SHP77 (cell line): ENCODE results near the gene DLX4.

Experiments used
- DNase-seq, 2 experiments: peaks; one replicate each; lab custom pipeline; 2025; lab: John Stamatoyannopoulos, UW

Gene DLX4

DNA sequence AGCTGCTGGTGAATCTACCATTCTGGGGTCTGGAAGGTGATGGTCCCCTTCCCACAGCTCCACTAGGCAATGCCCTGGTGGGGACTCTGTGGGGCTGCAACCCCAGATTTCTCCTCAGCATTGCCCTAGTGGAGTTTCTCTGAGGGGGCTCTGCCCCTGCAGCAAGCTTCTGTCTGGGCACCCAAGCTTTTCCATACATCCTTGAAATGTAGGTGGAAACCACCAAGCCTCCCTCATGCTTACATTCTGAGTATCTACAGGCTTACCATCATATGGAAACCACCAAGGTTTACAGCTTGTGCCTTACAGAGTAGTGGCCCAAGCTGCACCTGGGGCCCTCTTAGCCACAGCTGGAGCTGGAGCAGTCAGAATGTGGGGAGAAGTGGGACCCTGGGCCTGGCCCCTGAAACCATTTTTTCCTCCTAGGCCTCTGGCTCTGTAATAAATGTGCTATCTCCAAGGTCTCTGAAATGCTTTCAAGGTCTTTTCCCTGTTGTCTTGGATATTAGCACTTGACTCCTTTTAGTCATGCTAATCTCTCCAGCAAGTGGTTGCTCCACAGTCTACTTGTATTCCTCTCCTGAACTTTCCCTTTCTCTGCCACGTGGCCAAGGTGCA is 45.6 kb downstream of the DLX4 start:
- no peak for DNase-seq

- no peak for DNase-seq
Measured at GRCh38 chr17:50015146-50015545, 46.2 kb downstream of the DLX4 start.

GRCh38 chr17:50018909-50019308 is 49.9 kb downstream of the DLX4 start:
- DNase-seq, result no peak

GRCh38 chr17:50020841-50021599 is 52.0 kb downstream of the DLX4 start:
- DNase-seq, result no peak

GRCh38 chr17:50021681-50022370 is 52.8 kb downstream of the DLX4 start:
- no peak for DNase-seq

DNA sequence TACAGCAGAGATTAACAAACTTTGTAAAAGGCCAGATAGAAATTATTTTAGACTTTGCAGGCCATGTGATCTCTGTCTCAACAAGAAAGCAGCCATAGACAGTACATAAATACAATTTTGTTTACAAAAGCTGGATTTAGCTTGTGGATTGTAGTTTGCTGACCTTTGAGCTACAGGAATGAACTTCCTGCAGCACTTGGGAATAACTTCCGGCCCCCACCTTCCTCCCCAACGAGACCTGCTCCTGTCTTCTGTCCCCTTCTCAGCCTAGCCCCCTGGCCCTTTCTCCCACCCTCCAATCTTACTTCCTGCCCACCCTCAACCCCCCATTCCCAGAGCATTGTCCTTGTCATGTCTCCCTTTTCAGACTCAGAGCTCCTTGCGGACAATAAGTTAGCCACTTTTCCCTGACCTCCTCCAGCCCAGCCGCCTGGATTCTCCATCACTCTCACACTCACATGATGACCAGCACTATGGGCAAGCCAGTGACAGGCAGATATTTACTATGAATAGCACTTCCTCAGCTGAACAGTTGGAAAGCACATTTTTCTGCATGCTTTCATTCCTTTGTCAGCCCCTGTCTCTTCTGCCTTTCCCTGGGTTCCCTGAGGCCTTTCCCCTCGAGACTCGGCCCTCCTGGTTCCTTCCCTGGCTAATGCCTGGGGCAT is 53.6 kb downstream of the DLX4 start:
- DNase-seq, result no peak

DNA sequence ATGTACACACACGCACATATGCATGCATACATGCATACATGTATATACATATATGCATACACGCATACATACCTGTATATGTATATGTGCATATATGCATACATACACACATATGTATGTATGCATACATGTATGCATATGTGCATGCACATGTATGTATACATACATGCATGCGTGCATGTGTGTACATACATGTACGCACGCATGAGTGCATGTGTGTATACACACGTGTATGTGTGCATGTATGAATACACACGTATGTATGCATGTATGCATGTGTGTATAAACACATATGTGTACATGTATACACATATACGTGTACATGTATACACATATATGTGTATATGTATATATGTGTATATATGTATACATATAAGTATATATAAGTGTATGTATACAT is 54.5 kb downstream of the DLX4 start:
- no peak for DNase-seq
